ENCODE results near the gene TPM3. TPM values are rescaled to one million over a fixed set of nuclear protein-coding genes. Genes with fewer than 3 reads are reported as not detected.
"Not testable (repeated sequence)": the region's sequence is repeated elsewhere in the genome, so short reads cannot be mapped to it uniquely, and the experiment has no call there.

Gene TPM3
- total RNA-seq, 4 donors from 2014 or later = 156 to 192 (median 181) TPM

GRCh38 chr1:154213274-154213673 lies 21.4 kb upstream of the TPM3 start:
- 88% methylated on average over 1 of the region's 1 CpG for WGBS
- Histone ChIP-seq H3K36me3 (peaks cover 76% of the 10 kb centered on the region), H3K27me3 (no peaks in the 10 kb centered on the region), H3K4me1 (peaks cover 9% of the 10 kb centered on the region), H3K4me3 (no peak overlapping the region), H3K9me3 (no peaks in the 10 kb centered on the region), H3K27ac (no peak overlapping the region)
- no peak for DNase-seq (ENCODE audit: low spot score in 2 of 2)
- no peak for TF ChIP-seq EP300 (IDR thresholded peaks at IDR 0.05)
- TF ChIP-seq POLR2AphosphoS5 (IDR thresholded peaks at IDR 0.05) = no peak
- no peak for TF ChIP-seq CTCF (IDR thresholded peaks at IDR 0.05)
- no peak for TF ChIP-seq POLR2A (IDR thresholded peaks at IDR 0.05)

- no peak overlapping the region for H3K4me3 ChIP-seq
- H3K27me3 ChIP-seq = no peaks in the 10 kb centered on the region
- DNase-seq (ENCODE audit: low spot score in 2 of 2) = no peak
- peaks cover 80% of the 10 kb centered on the region for H3K36me3 ChIP-seq
- peaks cover 3% of the 10 kb centered on the region for H3K4me1 ChIP-seq
- no peaks in the 10 kb centered on the region for H3K9me3 ChIP-seq
- no peak overlapping the region for H3K27ac ChIP-seq
- 97% methylated on average over 10 of the region's 10 CpGs for WGBS
- TF ChIP-seq POLR2A (IDR thresholded peaks at IDR 0.05) (no peak), POLR2AphosphoS5 (IDR thresholded peaks at IDR 0.05) (no peak), EP300 (IDR thresholded peaks at IDR 0.05) (no peak), CTCF (IDR thresholded peaks at IDR 0.05) (no peak)
Observed at GRCh38 chr1:154212083-154212482, 20.2 kb upstream of the TPM3 start.

- H3K36me3 ChIP-seq = peaks cover 84% of the 10 kb centered on the region
- no peak for TF ChIP-seq POLR2A (IDR thresholded peaks at IDR 0.05)
- no peak for TF ChIP-seq CTCF (IDR thresholded peaks at IDR 0.05)
- TF ChIP-seq EP300 (IDR thresholded peaks at IDR 0.05) = no peak
- no peak for TF ChIP-seq POLR2AphosphoS5 (IDR thresholded peaks at IDR 0.05)
Observed at GRCh38 chr1:154208677-154209388, 16.9 kb upstream of the TPM3 start.

DNA sequence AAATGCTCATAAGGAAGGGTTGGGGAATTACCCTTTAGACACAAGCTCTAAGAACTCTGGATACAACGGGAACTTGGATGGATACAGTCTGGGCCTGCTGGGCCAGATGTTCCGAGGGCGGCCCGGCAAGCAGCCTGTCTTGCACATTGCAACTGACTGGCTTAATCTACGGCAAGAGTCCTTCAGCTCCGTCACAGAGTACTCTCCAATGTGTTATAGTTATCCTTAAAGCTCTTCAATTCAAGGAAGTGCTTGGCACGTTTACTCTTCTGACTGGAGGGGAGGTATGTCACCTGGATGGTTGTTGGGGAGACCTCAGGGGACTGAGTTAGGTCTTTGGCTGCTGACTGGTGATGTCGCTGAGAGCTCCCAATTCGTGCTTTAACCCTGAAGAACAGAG lies 15.4 kb upstream of the TPM3 start:
- Histone ChIP-seq H3K36me3 (peaks cover 68% of the 10 kb centered on the region), H3K27me3 (no peaks in the 10 kb centered on the region), H3K9me3 (no peaks in the 10 kb centered on the region), H3K27ac (no peak overlapping the region), H3K4me3 (no peak overlapping the region), H3K4me1 (no peaks in the 10 kb centered on the region)
- DNase-seq (ENCODE audit: low spot score in 2 of 2) = no peak
- WGBS = 79% methylated on average over 9 of the region's 9 CpGs
- TF ChIP-seq POLR2AphosphoS5 (IDR thresholded peaks at IDR 0.05) = no peak
- TF ChIP-seq CTCF (IDR thresholded peaks at IDR 0.05) = no peak
- no peak for TF ChIP-seq EP300 (IDR thresholded peaks at IDR 0.05)
- TF ChIP-seq POLR2A (IDR thresholded peaks at IDR 0.05) = no peak

More at GRCh38 chr1:154208677-154209388, 16.9 kb upstream of the TPM3 start:
- no peak for DNase-seq (ENCODE audit: low spot score in 2 of 2)
- WGBS = 87% methylated on average over 5 of the region's 5 CpGs
- Histone ChIP-seq H3K4me3 (no peak overlapping the region), H3K9me3 (no peaks in the 10 kb centered on the region), H3K27ac (no peak overlapping the region), H3K27me3 (no peaks in the 10 kb centered on the region), H3K4me1 (no peaks in the 10 kb centered on the region)

DNA sequence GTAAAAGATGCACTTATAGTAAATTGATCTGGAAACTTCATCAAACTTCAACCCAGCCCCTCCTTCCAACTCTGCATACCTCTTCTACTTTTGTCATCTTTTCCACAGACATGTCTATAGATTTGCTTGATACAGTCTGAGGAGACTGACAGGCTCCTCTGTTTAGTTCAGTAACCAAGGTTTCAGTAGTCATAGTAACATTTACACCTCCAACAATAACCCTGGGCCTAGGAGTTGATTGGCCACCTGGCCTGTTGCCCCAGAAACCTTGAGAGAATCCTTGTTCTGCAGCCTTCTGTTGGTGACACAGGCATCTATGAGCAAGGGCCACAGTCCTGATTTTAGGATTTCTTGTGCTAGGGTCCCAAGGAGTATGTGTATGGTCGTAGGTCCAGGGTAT lies 14.3 kb upstream of the TPM3 start, which contains the start of gene CFAP141:
TSS of gene CFAP141 (minus strand) at position 138 of the 400 bp plus-strand sequence. CDS start at position 112, 26 bp downstream.
- H3K9me3 ChIP-seq = no peaks in the 10 kb centered on the region
- H3K4me3 ChIP-seq = no peak within 1 kb of the TSS
- 100% methylated on average over 1 of the region's 1 CpG for whole genome bisulfite sequencing
- H3K4me1 ChIP-seq = no peaks in the 10 kb centered on the region
- no peak within 1 kb of the TSS for H3K27ac ChIP-seq
- no peak for DNase-seq (ENCODE audit: low spot score in 2 of 2)
- no peak for TF ChIP-seq EP300 (IDR thresholded peaks at IDR 0.05)
- H3K27me3 ChIP-seq = no peaks in the 10 kb centered on the region
- H3K36me3 ChIP-seq = peaks cover 58% of the 10 kb centered on the region

DNA sequence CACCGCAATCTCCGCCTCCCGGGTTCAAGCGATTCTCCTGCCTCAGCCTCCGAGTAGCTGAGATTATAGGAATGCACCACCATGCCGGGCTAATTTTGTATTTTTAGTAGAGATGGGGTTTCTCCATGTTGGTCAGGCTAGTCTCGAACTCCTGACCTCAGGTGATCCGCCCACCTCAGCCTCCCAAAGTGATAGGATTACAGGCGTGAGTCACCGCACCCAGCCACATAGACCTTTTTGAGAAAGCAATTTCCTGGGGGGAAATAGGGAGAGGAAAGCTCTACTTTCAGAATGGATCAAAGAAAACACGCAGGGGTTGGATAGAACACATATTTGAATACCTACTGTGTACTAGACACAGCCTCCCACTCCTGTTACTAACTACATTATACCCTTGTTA lies 13.9 kb upstream of the TPM3 start:
- not testable (repeated sequence) for DNase-seq (ENCODE audit: low spot score in 2 of 2); H3K27me3 ChIP-seq; H3K9me3 ChIP-seq; H3K4me1 ChIP-seq; H3K4me3 ChIP-seq; H3K27ac ChIP-seq
- H3K36me3 ChIP-seq = peaks cover 54% of the 10 kb centered on the region
- WGBS = 94% methylated on average over 11 of the region's 11 CpGs
